HG02885 (cell line): ENCODE results near the gene ACTL9.

ENCODE experiments used
- ATAC-seq: cut with Tn5 transposase; IDR thresholded peaks from one replicate; pipeline ENCODE4 v1.9.1; 2021; ENCODE audit warnings: mild to moderate bottlenecking; ENCODE audit not compliant: unreplicated experiment, poor library complexity

The ACTL9 gene

DNA sequence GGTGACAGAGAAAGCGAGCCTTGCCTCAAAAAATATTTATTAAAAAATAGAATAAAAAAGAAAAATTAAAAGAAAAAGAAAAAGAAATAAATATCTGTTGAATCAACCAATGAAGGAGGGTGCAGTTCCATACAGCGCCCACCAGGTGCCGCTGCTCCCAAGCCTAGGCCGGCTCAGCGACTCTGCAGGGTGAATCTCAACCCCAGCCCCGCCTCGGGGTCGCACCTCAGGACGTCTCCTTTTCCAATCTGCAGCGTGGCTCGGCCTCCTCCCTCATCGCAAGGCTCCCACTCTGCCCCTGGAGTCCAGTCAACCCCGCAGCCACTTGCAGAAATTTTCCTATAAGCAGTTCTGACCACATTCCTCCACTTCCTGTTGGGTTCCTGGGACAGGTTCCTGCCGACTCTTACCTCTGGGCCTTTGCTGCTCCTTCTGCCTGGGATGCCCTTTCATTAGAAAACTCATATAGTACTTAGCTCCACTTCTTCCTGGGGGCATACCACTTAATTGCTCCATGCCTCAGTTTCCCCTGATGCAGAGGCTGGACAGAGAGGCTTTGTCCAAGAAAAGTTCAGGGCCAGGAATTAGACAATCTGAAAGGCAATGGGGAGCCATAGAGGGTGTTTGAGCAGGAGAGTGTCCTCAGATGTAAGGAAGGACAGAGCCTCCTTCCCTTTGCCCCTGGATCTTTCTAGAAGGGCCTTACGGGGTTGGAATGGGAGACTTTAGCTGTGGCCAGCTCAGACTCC lies 43.8 kb downstream of the ACTL9 start:
- no peak for ATAC-seq

DNA sequence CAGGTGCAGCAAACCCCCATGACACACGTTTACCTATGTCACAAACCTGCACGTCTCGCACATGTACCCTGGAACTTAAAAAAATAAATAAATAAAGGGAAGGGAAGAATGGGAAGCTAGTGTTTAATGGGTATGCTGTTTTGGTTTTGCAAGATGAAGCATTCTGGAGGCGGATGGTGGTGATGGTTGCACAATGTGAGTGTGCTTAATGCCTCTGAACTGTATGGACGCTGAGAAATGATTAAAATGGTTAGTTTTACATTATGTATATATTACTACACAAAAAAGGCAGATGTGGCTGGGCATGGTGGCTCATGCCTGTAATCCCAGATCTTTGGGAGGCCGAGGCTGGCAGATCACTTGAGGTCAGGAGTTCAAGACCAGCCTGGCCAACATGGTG lies 50.4 kb downstream of the ACTL9 start:
- ATAC-seq, result no peak
